ENCODE data around the gene NAGK. TPM values are rescaled to one million over a fixed set of nuclear protein-coding genes. Genes with fewer than 3 reads are reported as not detected.
"Not testable (repeated sequence)": the region's sequence is repeated elsewhere in the genome, so short reads cannot be mapped to it uniquely, and the experiment has no call there.

Gene NAGK
- total RNA-seq, 1 donor from 2014 or later: 166 TPM

DNA sequence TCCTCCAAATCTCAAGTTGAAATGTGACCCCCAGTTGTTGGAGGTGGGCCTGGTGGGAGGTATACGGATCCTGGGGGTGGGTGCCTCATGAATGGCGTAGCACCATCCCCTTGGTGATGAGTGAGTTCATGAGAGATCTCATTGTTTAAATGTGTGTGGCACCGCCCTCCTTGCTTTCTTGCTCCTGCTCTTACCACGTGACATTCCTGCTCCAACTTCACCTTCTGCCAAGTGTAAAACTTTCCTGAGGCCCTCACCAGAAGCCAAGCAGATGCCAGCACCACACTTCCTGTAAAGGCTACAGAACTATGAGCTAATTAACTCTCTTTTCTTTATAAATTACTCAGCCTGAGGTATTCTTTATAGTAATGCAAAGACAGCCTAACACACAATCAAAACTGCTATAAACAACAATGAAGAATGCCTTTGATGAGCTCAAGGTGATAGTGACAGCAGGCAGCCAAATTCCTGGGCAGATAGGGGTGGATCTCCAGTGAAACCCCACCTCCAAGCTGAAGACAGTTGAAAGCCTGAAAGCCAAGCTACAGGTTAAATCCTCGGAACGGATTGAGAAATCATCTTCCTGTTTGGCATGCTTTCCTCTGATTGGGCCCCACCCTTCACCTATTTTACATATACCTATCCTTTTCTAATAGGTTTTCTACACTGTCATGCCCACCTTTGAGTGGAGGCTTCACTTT lies 34.7 kb downstream of the NAGK start:
- Mint-ChIP-seq H3K9me3 (ENCODE audit: low read depth) (peaks cover 9% of the 10 kb centered on the region), H3K4me1 (ENCODE audit: low read depth) (peaks cover 26% of the 10 kb centered on the region), H3K4me3 (ENCODE audit: unreplicated experiment) (no peak overlapping the region), H3K27ac (ENCODE audit: unreplicated experiment) (no peak overlapping the region), H3K27me3 (ENCODE audit: low read depth) (no peaks in the 10 kb centered on the region), H3K36me3 (ENCODE audit: low read depth) (no peaks in the 10 kb centered on the region)
- no peak for DNase-seq (ENCODE audit: low spot score)
- TF ChIP-seq, protein P1, sequence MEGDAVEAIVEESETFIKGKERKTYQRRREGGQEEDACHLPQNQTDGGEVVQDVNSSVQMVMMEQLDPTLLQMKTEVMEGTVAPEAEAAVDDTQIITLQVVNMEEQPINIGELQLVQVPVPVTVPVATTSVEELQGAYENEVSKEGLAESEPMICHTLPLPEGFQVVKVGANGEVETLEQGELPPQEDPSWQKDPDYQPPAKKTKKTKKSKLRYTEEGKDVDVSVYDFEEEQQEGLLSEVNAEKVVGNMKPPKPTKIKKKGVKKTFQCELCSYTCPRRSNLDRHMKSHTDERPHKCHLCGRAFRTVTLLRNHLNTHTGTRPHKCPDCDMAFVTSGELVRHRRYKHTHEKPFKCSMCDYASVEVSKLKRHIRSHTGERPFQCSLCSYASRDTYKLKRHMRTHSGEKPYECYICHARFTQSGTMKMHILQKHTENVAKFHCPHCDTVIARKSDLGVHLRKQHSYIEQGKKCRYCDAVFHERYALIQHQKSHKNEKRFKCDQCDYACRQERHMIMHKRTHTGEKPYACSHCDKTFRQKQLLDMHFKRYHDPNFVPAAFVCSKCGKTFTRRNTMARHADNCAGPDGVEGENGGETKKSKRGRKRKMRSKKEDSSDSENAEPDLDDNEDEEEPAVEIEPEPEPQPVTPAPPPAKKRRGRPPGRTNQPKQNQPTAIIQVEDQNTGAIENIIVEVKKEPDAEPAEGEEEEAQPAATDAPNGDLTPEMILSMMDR (IDR thresholded peaks at IDR 0.05): no peak

- Mint-ChIP-seq H3K9me3 (ENCODE audit: low read depth) (peaks cover 9% of the 10 kb centered on the region), H3K4me3 (ENCODE audit: unreplicated experiment) (no peak overlapping the region), H3K4me1 (ENCODE audit: low read depth) (peaks cover 26% of the 10 kb centered on the region), H3K27me3 (ENCODE audit: low read depth) (no peaks in the 10 kb centered on the region), H3K36me3 (ENCODE audit: low read depth) (no peaks in the 10 kb centered on the region), H3K27ac (ENCODE audit: unreplicated experiment) (no peak overlapping the region)
- TF ChIP-seq, protein P1 (IDR thresholded peaks at IDR 0.05): no peak
- no peak for DNase-seq (ENCODE audit: low spot score)
Measured at GRCh38 chr2:71103809-71104208, 35.4 kb downstream of the NAGK start.

DNA sequence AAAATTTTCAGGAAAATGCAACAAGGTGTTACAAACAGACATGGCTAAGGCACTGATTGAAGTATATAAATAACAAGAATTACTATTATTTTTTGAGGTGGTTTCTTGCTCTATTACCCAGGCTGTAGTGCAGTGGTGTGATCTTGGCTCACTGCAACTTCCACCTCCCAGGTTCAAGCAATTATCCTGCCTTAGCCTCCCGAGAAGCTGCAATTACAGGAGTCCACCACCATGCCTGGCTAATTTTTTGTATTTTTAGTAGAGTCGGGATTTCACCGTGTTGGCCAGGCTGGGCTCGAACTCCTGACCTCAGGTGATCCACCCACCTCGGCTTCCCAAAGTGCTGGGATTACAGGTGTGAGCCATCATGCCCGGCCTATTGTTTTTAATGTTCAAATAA lies 38.0 kb downstream of the NAGK start:
- H3K27ac Mint-ChIP-seq (ENCODE audit: unreplicated experiment); H3K27me3 Mint-ChIP-seq (ENCODE audit: low read depth); H3K9me3 Mint-ChIP-seq (ENCODE audit: low read depth); DNase-seq (ENCODE audit: low spot score); H3K4me3 Mint-ChIP-seq (ENCODE audit: unreplicated experiment): not testable (repeated sequence)
- H3K4me1 Mint-ChIP-seq (ENCODE audit: low read depth): peaks cover 15% of the 10 kb centered on the region
- peaks cover 15% of the 10 kb centered on the region for H3K36me3 Mint-ChIP-seq (ENCODE audit: low read depth)

DNA sequence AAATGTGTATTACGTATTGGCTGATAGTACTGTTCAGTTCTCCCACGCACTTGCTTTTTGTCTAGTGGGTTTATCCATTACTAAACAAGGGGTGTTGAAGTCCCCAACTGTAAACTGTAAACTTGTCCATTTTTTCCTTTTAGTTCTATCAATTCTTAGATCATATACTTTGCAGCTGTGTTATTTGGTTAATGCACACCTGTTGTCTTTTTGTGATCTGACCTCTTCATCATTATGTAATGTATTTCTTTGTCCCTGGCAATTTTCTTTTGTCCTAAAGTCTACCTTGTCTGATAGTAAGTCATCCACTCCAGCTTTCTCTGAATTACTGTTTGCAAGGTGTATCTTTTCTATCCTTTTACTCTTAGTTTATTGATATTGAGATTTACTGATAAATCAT lies 39.6 kb downstream of the NAGK start:
- TF ChIP-seq, protein P1 (IDR thresholded peaks at IDR 0.05): no peak
- Mint-ChIP-seq H3K9me3 (ENCODE audit: low read depth) (peaks cover 6% of the 10 kb centered on the region), H3K27ac (ENCODE audit: unreplicated experiment) (no peak overlapping the region), H3K36me3 (ENCODE audit: low read depth) (peaks cover 24% of the 10 kb centered on the region), H3K4me1 (ENCODE audit: low read depth) (peaks cover under 1% of the 10 kb centered on the region), H3K4me3 (ENCODE audit: unreplicated experiment) (no peak overlapping the region), H3K27me3 (ENCODE audit: low read depth) (no peaks in the 10 kb centered on the region)
- no peak for DNase-seq (ENCODE audit: low spot score)

DNA sequence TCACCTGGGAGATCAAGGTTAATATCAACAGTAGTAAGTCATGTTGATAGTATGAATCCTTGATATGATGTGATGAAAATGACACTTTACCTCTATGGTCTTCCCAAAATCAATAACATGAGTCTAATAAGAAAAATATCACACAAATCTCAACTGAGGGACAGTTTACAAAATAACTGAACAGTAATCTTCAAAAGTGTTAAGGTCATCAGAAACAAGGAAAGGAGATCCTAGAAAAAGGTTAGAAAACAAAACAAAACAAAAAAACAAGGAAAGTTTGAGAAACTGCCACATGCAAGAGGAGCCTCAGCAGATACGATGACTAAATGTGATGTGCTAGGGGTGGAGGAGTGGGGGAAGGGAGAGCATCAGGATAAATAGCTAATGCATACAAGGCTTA lies 45.4 kb downstream of the NAGK start:
- no peak overlapping the region for H3K4me3 Mint-ChIP-seq (ENCODE audit: unreplicated experiment)
- peaks cover 47% of the 10 kb centered on the region for H3K36me3 Mint-ChIP-seq (ENCODE audit: low read depth)
- no peaks in the 10 kb centered on the region for H3K4me1 Mint-ChIP-seq (ENCODE audit: low read depth)
- TF ChIP-seq, protein P1 (IDR thresholded peaks at IDR 0.05): no peak
- no peak overlapping the region for H3K27ac Mint-ChIP-seq (ENCODE audit: unreplicated experiment)
- H3K9me3 Mint-ChIP-seq (ENCODE audit: low read depth): no peaks in the 10 kb centered on the region
- H3K27me3 Mint-ChIP-seq (ENCODE audit: low read depth): no peaks in the 10 kb centered on the region
- no peak for DNase-seq (ENCODE audit: low spot score)

DNA sequence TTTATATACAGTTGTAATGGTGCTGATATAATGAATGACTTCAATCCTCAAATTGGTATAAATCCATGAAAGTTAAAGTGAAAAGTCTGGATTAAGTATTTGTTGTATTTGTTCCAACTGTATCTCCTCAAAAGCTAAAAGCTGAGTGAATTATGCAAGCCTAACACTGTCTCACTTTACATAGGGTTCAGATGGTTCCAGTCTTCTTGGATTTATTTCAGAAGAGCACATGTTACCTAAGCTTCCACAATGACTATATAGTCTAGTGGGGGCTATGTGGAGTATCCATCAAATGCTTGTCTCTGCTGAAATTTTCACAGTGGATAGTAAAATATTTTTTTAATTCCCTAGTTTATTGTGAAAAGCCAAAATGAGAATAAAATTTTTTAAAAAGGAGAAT lies 48.6 kb downstream of the NAGK start:
- Mint-ChIP-seq H3K4me1 (ENCODE audit: low read depth) (no peaks in the 10 kb centered on the region), H3K27ac (ENCODE audit: unreplicated experiment) (no peak overlapping the region), H3K27me3 (ENCODE audit: low read depth) (no peaks in the 10 kb centered on the region), H3K4me3 (ENCODE audit: unreplicated experiment) (no peak overlapping the region), H3K9me3 (ENCODE audit: low read depth) (no peaks in the 10 kb centered on the region), H3K36me3 (ENCODE audit: low read depth) (peaks cover 40% of the 10 kb centered on the region)
- no peak for DNase-seq (ENCODE audit: low spot score)
- TF ChIP-seq, protein P1 (IDR thresholded peaks at IDR 0.05): no peak

All from chondrocyte (in vitro differentiated cells).